Activated T-helper 17 cell treated with anti-CD3 and anti-CD28 coated beads, Interleukin-2, amount 50 U/mL, for 72 hours (primary cell): ENCODE measurements around the gene IMPDH2. TPM values are rescaled to one million over a fixed set of nuclear protein-coding genes. Genes with fewer than 3 reads are reported as not detected.

ENCODE experiments used
- ATAC-seq: fragments of 150-1000 bp; cut with Tn5 transposase; replicated peaks from 2 replicates; pipeline ENCODE4 v1.10.0; 2021; ENCODE audit warnings: mild to moderate bottlenecking, moderate library complexity
- H3K27ac Mint-ChIP-seq: one replicate; pipeline ENCODE4 v1.8.0; 2022; ENCODE audit warnings: mixed read lengths
- H3K27me3 Mint-ChIP-seq: one replicate; pipeline ENCODE4 v1.8.0; 2022; ENCODE audit warnings: mixed read lengths
- H3K36me3 Mint-ChIP-seq: one replicate; pipeline ENCODE4 v1.8.0; 2022; ENCODE audit warnings: low read depth, mild to moderate bottlenecking, mixed read lengths
- H3K4me1 Mint-ChIP-seq: one replicate; pipeline ENCODE4 v1.8.0; 2022; ENCODE audit warnings: mixed read lengths
- H3K4me3 Mint-ChIP-seq: one replicate; pipeline ENCODE4 v1.8.0; 2022; ENCODE audit warnings: mild to moderate bottlenecking, mixed read lengths
- H3K9me3 Mint-ChIP-seq: one replicate; pipeline ENCODE4 v1.8.0; 2022; ENCODE audit warnings: mixed read lengths
- total RNA-seq, 2 donors: library from RNA; stranded (reverse); gene quantifications; one replicate each; pipeline ENCODE4 v1.2.3, GENCODE V29; 2022

IMPDH2 gene
- 100 to 1,000 TPM; 460 to 479 TPM for total RNA-seq

DNA sequence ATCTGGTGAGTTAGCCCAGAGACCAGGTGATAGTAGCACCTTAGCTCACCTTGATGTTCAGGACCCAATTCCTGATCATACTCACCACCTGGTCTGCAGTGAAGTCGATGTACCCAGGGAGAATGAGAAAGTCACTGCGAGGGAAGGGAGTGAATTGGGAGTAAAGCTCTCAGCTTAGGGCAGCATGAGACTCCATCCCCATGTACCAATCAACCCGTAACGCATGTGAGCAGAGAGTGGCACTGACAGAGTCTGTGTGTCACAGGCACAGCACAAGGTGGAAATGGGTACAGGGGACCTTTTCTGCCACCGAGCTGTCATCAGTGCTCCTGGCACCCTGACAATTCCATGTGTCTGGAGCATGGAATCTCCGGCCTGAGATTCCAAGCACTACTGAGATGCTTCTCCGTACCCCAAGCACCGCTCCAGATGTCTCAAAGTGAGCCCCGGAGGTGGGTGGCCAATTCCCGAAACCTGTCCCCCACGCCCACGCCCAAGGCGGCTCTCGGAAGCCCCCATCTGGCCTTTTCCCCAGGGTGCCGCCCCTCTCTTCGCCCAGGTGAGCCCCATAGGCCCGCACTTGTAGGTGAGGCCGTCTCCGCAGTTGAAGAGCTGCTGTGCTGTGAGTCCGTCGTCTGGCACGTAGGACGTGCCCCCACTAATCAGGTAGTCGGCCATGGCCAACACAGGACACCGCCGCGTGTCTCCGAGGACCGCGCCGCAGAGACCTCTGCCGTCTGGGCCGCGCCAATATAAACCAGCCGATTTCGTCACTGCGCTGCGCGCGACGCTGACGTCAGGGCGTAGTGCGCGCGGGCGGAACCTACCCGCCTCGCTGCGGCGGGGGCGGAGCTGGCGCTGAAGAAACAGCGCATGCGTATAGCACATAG lies at the start of gene IMPDH2:
Gene IMPDH2, minus strand, starts transcription at position 726 of the 890 bp plus-strand sequence. Its CDS starts 48 bp downstream, at position 678.
- Mint-ChIP-seq H3K27me3 (no peaks in the 10 kb centered on the region), H3K27ac (peak within 1 kb of the TSS; percentile 96), H3K36me3 (peaks cover 100% of the 10 kb centered on the region), H3K9me3 (no peaks in the 10 kb centered on the region), H3K4me3 (peak within 1 kb of the TSS; percentile 94), H3K4me1 (peaks cover 27% of the 10 kb centered on the region)
- ATAC-seq, result peak; percentile 98

DNA sequence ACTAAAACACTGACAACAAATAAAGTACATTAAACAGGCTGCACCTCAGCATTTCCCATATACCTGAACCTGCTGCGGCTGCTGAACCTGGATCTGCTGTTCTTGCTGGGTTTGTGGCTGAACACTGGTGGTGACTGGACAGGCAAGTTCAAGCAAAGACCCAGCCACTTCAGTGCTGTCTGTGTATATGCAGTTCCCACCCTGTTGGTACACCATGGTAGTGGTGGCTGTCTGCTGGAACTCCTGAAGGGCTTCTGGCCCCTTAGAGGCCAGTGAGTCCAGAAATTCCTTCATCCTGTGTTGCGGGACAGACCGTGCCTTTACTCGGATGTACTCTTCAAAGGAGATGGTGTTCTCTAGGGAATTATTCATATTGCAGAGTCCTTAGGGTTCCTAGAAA lies 47.4 kb upstream of the IMPDH2 start:
- no peak for ATAC-seq
- peaks cover 89% of the 10 kb centered on the region for H3K36me3 Mint-ChIP-seq
- no peaks in the 10 kb centered on the region for H3K27me3 Mint-ChIP-seq
- H3K9me3 Mint-ChIP-seq, result no peaks in the 10 kb centered on the region
- H3K4me1 Mint-ChIP-seq, result no peaks in the 10 kb centered on the region
- H3K4me3 Mint-ChIP-seq, result no peak overlapping the region
- H3K27ac Mint-ChIP-seq, result no peak overlapping the region

DNA sequence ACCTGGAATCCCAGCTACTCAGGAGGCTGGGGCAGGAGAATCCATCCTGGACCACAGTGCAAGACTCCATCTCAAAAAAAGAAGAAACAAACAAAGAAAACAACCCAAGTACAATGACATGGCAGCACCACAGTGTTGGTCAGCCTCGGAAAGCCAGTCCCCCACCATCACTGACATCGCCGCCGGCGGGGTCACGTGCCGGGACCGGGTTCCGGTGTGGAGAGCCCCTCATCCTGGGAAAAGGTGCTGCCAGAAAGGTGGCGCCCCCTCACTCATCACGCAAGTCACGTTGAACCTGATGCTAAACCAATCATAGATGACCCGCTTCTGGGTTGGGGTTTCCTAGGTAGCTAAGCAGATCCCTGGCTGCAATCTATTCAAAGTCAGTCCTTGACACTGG lies 46.9 kb upstream of the IMPDH2 start:
- H3K4me1 Mint-ChIP-seq, result no peaks in the 10 kb centered on the region
- peaks cover 94% of the 10 kb centered on the region for H3K36me3 Mint-ChIP-seq
- H3K27ac Mint-ChIP-seq, result no peak overlapping the region
- H3K4me3 Mint-ChIP-seq, result no peak overlapping the region
- no peaks in the 10 kb centered on the region for H3K9me3 Mint-ChIP-seq
- ATAC-seq, result no peak
- no peaks in the 10 kb centered on the region for H3K27me3 Mint-ChIP-seq

DNA sequence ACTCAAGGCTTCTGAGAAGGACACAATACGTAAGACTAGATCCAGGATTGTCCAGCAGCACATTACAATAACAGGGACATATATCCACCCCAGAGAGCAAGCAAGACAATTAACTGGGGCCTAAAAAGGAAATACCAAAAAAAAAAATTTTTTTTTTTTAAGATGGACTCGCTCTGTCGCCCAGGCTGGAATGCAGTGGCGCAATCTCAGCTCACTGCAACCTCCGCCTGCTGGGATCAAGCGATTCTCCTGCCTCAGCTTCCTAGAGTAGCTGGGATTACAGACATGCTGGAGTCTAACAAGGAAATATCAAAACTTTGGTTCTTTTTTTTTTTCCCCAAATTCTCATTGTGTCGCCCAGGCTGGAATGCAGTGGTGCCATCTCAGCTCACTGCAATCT lies 28.8 kb upstream of the IMPDH2 start:
- Mint-ChIP-seq H3K4me1 (no peaks in the 10 kb centered on the region), H3K4me3 (no peak overlapping the region), H3K36me3 (peaks cover 97% of the 10 kb centered on the region), H3K9me3 (no peaks in the 10 kb centered on the region), H3K27me3 (no peaks in the 10 kb centered on the region), H3K27ac (no peak overlapping the region)
- ATAC-seq, result no peak

DNA sequence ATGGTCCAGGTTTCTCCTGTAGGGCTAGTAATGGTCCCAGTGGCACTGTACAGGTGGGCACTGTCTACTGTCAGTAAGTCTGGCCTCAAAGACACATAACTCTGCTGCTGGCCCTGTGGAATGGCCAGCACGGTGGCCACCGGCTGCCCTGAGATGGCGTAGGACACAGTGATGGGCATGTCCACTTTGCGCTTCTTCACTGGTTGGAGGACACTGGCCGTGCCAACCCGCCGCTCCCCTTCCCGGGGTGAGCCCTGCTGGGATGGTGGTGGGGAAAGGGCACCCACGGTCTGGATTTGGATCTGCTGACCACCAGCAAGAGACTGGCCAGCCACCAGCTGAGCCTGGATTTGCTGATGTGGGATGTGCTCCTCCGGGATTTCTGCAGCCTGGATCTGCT lies 28.1 kb upstream of the IMPDH2 start:
- no peak overlapping the region for H3K4me3 Mint-ChIP-seq
- ATAC-seq, result no peak
- peaks cover under 1% of the 10 kb centered on the region for H3K4me1 Mint-ChIP-seq
- peaks cover 96% of the 10 kb centered on the region for H3K36me3 Mint-ChIP-seq
- no peaks in the 10 kb centered on the region for H3K9me3 Mint-ChIP-seq
- no peaks in the 10 kb centered on the region for H3K27me3 Mint-ChIP-seq
- no peak overlapping the region for H3K27ac Mint-ChIP-seq

DNA sequence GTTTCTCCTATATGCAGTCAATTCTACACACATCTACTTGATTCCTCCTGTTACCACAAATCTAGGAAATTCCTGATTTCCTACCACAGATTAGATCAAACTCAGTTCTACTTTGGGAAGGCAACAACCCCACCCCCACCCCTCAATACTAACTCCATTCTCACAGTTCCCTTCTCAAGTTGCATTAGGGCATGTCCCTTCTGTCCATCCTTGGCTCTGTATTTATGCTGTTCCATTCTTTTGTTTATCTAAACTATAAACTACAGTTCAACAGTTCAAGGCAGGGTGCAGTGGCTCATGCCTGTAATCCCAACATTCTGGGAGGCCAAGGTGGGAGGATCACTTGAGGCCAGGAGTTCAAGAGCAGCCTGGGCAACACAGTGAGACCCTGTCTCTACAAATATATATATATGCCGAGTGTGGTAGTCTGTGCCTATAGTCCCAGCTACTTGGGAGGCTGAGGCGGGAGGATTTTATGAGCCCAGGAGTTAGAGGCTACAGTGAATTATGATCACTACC lies 25.2 kb upstream of the IMPDH2 start:
- Mint-ChIP-seq H3K27me3 (no peaks in the 10 kb centered on the region), H3K27ac (peak overlapping the region; percentile 28), H3K4me3 (no peak overlapping the region), H3K9me3 (no peaks in the 10 kb centered on the region), H3K36me3 (peaks cover 92% of the 10 kb centered on the region), H3K4me1 (peaks cover 17% of the 10 kb centered on the region)
- ATAC-seq, result no peak

DNA sequence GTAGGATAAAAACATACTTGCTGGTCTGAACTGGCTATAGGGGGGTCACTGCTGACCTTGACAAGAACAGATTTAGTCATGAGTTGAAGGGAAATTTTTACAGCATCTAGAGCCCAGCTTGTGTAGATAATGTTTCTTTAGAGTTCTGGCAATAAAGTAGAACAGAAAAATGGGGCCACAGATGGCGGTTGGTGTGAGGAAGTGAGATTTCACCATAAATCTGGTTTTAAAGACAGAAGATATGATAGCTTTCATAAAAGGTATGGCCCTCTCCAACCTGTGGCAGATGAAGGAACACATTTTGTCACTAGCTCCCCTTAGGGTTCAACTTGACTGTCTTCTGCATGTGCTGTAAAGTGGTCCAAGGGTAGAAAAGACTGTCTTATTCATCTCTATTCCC lies 24.3 kb upstream of the IMPDH2 start:
- Mint-ChIP-seq H3K9me3 (no peaks in the 10 kb centered on the region), H3K36me3 (peaks cover 90% of the 10 kb centered on the region), H3K4me1 (peaks cover 17% of the 10 kb centered on the region), H3K27me3 (no peaks in the 10 kb centered on the region), H3K27ac (peak overlapping the region; percentile 28), H3K4me3 (no peak overlapping the region)
- ATAC-seq, result no peak

DNA sequence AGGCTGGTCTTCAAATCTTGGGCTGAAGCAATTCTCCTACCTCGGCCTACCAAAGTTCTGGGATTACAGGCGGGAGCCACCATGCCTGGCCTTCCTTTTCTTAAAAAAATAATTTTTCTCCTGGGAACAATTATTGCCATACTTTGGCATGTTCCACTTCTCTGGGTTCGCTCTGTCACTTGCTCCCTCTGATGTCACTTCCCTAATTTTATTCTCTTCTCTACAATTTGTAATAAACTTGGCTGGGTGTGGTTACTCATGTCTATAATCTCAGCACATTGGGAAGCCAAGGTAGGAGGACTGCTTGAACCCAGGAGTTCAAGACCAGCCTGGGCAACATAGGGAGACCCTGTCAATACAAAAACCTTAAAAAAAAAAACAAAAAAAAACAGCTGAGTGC lies 6.1 kb upstream of the IMPDH2 start:
- Mint-ChIP-seq H3K4me3 (no peak overlapping the region), H3K27ac (no peak overlapping the region), H3K9me3 (no peaks in the 10 kb centered on the region), H3K36me3 (peaks cover 84% of the 10 kb centered on the region), H3K27me3 (no peaks in the 10 kb centered on the region), H3K4me1 (no peaks in the 10 kb centered on the region)
- ATAC-seq, result no peak

DNA sequence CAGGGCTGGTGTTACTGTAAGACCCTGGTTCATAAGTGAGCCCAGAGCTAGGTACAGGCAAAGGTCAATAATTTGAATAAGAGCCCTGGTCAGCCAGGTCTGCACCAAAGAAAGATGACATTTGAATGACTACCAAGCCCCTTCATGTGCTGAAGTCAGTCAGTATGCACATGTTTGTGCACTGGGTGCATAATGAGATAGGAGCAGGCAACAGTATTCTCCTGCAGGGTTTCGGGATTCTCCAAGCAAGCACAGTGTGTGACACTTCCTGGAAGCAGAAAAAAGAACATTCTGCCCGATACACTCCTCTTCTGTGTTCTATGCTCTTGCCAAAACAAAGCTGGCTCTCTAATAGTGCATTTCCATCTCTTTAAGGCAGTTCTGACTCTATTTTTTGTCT lies 5.5 kb upstream of the IMPDH2 start:
- no peaks in the 10 kb centered on the region for H3K4me1 Mint-ChIP-seq
- H3K36me3 Mint-ChIP-seq, result peaks cover 84% of the 10 kb centered on the region
- ATAC-seq, result no peak
- H3K27ac Mint-ChIP-seq, result no peak overlapping the region
- H3K9me3 Mint-ChIP-seq, result no peaks in the 10 kb centered on the region
- H3K27me3 Mint-ChIP-seq, result no peaks in the 10 kb centered on the region
- no peak overlapping the region for H3K4me3 Mint-ChIP-seq

DNA sequence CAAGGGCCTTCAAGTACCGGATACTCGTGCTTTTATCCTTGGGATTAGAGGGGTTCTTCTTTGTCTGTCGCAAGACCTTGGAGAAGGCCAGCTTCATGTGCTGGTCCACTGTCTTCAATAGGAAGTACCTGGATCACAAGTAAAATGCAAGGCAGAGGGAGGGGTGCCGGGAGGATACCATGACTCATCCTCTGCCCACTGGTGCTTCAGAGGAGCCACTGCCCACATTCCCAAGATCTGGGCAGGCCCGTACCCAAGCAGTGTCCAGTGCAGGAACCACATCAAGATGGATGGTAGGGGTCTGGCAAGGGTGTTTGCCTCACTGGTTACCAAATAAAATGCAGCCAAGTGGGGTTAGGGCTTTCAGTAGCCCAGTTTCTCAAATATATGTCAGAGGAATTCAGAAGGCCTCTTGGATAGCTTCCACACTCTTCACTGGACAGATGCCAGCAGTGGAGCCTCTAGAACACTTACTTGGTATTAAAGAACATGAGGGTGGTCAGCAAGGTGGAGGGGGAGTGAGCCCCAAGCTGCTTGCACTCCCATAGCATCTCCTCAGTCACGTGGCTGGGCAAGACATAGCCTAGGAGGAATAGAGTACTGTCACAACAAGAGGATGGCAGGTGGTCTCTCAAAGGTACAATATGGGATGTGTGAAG lies 3.6 kb upstream of the IMPDH2 start:
- peaks cover 100% of the 10 kb centered on the region for H3K36me3 Mint-ChIP-seq
- no peaks in the 10 kb centered on the region for H3K9me3 Mint-ChIP-seq
- H3K4me3 Mint-ChIP-seq, result no peak overlapping the region
- ATAC-seq, result no peak
- H3K4me1 Mint-ChIP-seq, result peaks cover 9% of the 10 kb centered on the region
- H3K27me3 Mint-ChIP-seq, result no peaks in the 10 kb centered on the region
- peak overlapping the region; percentile 66 for H3K27ac Mint-ChIP-seq

DNA sequence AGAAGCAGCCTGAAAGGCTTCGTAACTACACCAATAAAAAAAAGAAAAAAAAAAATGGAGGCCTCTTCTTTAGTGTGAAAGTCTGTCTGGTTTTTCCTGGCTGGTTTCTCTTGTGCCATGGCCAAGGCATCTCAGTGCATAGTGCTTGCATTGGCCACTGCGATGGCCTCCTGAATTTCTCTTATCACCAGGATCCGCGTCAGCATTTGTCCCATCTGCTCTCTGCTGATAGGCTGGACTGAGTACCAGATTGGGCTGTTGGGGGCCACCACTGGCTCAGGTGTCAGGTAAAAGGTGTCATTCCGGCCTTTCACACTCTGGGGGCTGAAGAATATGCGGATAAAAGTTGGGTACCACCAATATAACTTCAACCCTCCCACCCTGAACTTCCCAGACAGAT lies 1.1 kb upstream of the IMPDH2 start:
- Mint-ChIP-seq H3K4me1 (peaks cover 27% of the 10 kb centered on the region), H3K27ac (no peak overlapping the region), H3K4me3 (no peak overlapping the region), H3K36me3 (peaks cover 100% of the 10 kb centered on the region), H3K27me3 (no peaks in the 10 kb centered on the region), H3K9me3 (no peaks in the 10 kb centered on the region)
- ATAC-seq, result no peak

DNA sequence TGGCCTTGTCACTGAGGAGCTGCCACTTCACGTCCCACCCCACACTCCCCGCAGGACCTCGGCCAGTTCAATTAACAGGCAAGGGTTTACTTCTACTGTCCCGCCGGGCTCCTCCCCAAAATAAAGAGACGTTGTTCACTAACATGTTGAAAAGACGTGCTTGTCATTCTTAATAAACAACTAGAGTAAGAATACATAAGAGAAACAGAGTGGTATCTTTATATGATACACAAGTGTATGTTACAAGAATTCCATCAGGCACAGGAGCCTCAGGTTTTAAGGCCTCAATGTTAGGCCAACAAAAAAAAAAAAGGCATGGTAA lies 326 bp upstream of the IMPDH2 start:
- Mint-ChIP-seq H3K4me1 (peaks cover 27% of the 10 kb centered on the region), H3K27ac (peak overlapping the region; percentile 96), H3K9me3 (no peaks in the 10 kb centered on the region), H3K4me3 (peak overlapping the region; percentile 94), H3K27me3 (no peaks in the 10 kb centered on the region), H3K36me3 (peaks cover 100% of the 10 kb centered on the region)
- no peak for ATAC-seq

DNA sequence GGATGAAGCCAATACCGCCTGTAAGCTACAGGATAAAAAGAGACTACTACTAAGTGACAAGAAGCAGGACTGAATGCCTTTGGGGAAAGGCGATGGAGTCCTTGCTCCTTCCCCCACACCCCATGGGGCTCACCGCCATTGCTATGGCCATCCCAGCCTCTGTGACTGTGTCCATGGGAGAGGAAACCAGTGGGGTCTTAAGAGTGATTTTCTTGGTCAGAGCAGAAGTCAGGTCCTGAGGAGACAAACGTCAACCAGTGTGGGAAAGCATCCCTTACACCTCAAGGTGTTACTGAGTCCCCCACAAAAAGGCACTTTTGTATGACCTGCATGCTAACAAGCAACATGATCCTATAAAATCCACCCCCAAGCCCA lies 913 bp downstream of the IMPDH2 start:
- Mint-ChIP-seq H3K27ac (peak overlapping the region; percentile 96), H3K4me3 (peak overlapping the region; percentile 94), H3K36me3 (peaks cover 100% of the 10 kb centered on the region), H3K27me3 (no peaks in the 10 kb centered on the region), H3K4me1 (peaks cover 28% of the 10 kb centered on the region), H3K9me3 (no peaks in the 10 kb centered on the region)
- ATAC-seq, result no peak

DNA sequence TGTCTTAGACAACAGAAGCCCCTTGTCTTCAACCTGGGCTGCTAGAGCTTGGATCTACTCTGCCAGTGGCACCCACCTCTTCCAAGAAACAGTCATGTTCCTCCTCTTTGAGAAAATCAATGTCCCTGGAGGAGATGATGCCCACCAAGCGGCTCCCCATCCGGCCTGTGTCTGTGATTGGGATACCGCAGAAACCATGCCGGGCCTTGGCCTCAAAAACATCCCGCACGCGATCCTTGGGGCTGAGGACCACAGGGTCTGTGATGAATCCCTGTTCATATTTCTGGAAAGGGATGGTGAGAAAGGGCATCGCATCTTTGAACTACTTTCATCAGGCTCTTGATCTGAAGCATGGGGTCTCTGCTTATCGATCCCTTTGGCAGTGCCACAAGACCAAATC lies 1.6 kb downstream of the IMPDH2 start:
- no peak for ATAC-seq
- Mint-ChIP-seq H3K9me3 (no peaks in the 10 kb centered on the region), H3K27ac (peak overlapping the region; percentile 96), H3K27me3 (no peaks in the 10 kb centered on the region), H3K4me3 (peak overlapping the region; percentile 94), H3K36me3 (peaks cover 100% of the 10 kb centered on the region), H3K4me1 (peaks cover 32% of the 10 kb centered on the region)

DNA sequence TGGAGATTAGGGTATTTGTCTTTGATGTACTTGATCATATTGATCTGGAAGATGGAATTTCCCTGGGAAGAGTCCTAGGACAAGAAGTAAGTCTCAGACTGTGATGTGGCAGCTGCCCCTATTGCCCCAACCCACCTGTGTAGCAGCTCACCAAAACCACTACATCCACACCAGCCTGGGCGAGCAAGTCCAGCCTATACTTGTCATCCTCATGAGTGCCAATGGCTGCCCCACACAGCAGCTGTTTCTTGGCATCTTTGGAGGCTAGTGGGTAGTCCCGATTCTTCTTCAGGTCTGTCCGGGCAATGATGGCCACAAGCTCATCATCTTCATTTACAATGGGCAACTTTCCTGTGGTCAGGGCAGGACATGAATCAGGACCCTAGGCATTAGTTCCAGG lies 2.7 kb downstream of the IMPDH2 start:
- ATAC-seq, result no peak
- peak overlapping the region; percentile 96 for H3K27ac Mint-ChIP-seq
- peak overlapping the region; percentile 94 for H3K4me3 Mint-ChIP-seq
- H3K9me3 Mint-ChIP-seq, result no peaks in the 10 kb centered on the region
- no peaks in the 10 kb centered on the region for H3K27me3 Mint-ChIP-seq
- peaks cover 32% of the 10 kb centered on the region for H3K4me1 Mint-ChIP-seq
- H3K36me3 Mint-ChIP-seq, result peaks cover 95% of the 10 kb centered on the region
